BLaER1 (cell line): ENCODE data around the gene CCBE1.

Source experiments
- H3K27ac ChIP-seq: shearing (Covaris generic); formaldehyde crosslinking; 2 replicates; pipeline ENCODE4 v1.8.1; 2022
- H3K27me3 ChIP-seq: shearing (Covaris generic); formaldehyde crosslinking; 2 replicates; pipeline ENCODE4 v1.8.1; 2022
- H3K36me3 ChIP-seq: shearing (Covaris generic); formaldehyde crosslinking; 2 replicates; pipeline ENCODE4 v1.8.1; 2022
- H3K4me1 ChIP-seq: shearing (Covaris generic); formaldehyde crosslinking; 2 replicates; pipeline ENCODE4 v1.8.1; 2022
- H3K4me2 ChIP-seq: shearing (Covaris generic); formaldehyde crosslinking; 2 replicates; pipeline ENCODE4 v1.8.1; 2022
- H3K4me3 ChIP-seq: shearing (Covaris generic); formaldehyde crosslinking; 2 replicates; pipeline ENCODE4 v1.8.1; 2022
- H3K9ac ChIP-seq: shearing (Covaris generic); formaldehyde crosslinking; 2 replicates; pipeline ENCODE4 v1.8.1; 2022
- H3K9me3 ChIP-seq: shearing (Covaris generic); formaldehyde crosslinking; 2 replicates; pipeline ENCODE4 v1.8.1; 2022
- H4K20me1 ChIP-seq: shearing (Covaris generic); formaldehyde crosslinking; 2 replicates; pipeline ENCODE4 v1.8.1; 2022
- Cebpa-rat ChIP-seq: shearing (Covaris generic); IDR thresholded peaks from 2 replicates; pipeline ENCODE4 v1.8.1; 2022

The CCBE1 gene

DNA sequence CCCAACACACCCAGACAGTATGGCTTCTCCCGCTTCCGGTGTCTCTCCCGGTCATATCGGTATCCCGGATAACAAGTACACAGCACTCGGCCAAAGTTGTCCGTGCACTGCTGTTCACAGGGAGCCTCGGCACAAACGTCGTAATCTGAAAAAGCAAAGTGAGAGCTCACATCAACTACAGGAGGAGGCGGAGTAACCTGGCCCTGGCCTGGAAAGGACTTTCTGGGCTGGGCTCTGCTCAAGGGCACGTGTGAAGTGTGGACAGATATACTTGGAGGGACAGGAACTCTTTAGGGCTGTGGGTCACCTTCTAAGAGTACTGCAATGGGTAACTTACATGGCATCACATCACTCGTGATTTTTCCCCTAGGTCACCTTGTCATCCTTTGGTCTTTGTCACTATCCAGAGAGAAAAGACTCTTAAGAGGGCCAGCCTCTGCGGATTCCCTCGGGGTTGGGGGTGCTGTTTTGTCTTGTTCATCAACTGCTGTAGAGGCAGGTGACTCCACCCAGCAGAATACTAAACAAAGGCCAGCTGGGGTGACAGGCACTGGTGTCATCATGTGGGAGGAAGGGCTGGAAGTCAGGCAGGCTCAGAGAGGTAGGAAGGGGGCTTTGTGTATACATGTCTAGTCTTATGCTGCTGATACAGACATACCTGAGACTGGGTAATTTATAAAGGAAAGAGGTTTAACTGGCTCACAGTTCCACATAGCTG lies 227.6 kb downstream of the CCBE1 start:
- Histone ChIP-seq H4K20me1 (no peaks in the 10 kb centered on the region), H3K4me3 (no peak overlapping the region), H3K4me2 (no peak overlapping the region), H3K27me3 (no peaks in the 10 kb centered on the region), H3K27ac (no peak overlapping the region), H3K4me1 (no peaks in the 10 kb centered on the region), H3K36me3 (no peaks in the 10 kb centered on the region), H3K9ac (no peak overlapping the region), H3K9me3 (peaks cover 6% of the 10 kb centered on the region)
- TF ChIP-seq Cebpa-rat, result no peak

DNA sequence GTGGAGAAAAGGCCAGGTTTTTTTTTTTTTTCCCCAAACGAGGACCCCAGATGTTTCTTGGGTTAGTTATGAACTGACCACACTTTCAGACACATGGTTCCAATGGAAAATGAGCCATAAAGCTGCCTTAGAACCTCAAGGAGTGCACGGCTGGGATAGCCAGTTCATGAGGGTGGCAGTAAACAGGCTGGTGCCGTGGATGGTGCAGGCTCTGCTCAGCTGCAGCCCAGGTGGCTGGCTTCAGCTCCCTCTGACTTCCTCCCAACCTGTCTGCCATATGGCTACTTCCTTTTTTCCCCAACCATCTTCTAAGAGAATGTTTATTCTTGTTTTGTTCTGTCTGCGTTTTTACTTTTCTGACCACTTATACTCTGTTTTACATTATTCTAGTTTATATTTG lies 228.4 kb downstream of the CCBE1 start:
- no peak overlapping the region for H3K9ac ChIP-seq
- no peak overlapping the region for H3K4me3 ChIP-seq
- TF ChIP-seq Cebpa-rat, result no peak
- peaks cover 6% of the 10 kb centered on the region for H3K9me3 ChIP-seq
- H3K27ac ChIP-seq, result no peak overlapping the region
- no peaks in the 10 kb centered on the region for H3K36me3 ChIP-seq
- no peaks in the 10 kb centered on the region for H4K20me1 ChIP-seq
- H3K4me1 ChIP-seq, result no peaks in the 10 kb centered on the region
- no peak overlapping the region for H3K4me2 ChIP-seq
- H3K27me3 ChIP-seq, result no peaks in the 10 kb centered on the region

DNA sequence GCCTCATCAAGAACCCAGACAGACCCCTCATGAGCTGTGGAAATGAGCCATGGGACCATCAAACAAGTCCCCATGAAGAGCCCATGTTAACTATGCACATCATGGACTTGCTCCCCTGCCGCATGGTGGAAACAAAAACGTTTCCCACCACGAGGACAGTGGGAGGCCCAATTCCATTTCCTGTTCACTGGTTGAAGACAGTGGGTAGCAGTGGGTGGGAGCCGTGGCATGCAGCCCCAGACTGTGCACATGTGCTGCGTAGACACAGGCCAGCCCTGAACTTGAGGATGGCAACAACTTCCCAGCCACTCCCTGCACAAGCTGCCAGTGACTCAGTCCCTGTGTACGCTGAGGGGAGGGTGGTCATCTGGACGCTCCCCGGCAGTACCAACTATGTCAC lies 229.7 kb downstream of the CCBE1 start:
- Histone ChIP-seq H3K4me2 (no peak overlapping the region), H3K27me3 (no peaks in the 10 kb centered on the region), H3K9me3 (peaks cover 1% of the 10 kb centered on the region; the same call in 1 of the 2 replicates), H3K36me3 (no peaks in the 10 kb centered on the region), H3K27ac (no peak overlapping the region), H3K4me3 (no peak overlapping the region), H3K4me1 (no peaks in the 10 kb centered on the region), H4K20me1 (no peaks in the 10 kb centered on the region), H3K9ac (no peak overlapping the region)
- no peak for TF ChIP-seq Cebpa-rat

DNA sequence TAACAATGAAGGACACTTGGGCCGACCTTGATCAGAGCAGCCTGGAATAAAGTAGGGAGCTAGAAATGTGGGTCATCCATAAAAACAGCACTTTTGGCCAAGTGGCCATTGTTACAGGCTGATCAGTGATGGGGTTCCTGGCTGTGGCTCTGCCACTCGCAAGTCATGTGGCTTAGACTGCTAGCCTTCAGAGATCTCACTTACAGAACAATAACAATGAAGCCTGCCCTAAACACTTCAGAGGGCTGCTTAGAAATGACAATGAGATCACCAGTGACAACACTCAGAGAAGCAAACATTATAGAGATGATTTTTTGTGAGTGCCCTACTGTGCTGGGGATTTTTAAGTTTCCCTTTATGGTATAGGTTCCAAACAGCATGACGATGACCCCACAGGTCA lies 230.2 kb downstream of the CCBE1 start:
- Histone ChIP-seq H3K9me3 (no peaks in the 10 kb centered on the region), H3K27me3 (no peaks in the 10 kb centered on the region), H3K27ac (no peak overlapping the region), H3K4me2 (no peak overlapping the region), H3K4me1 (no peaks in the 10 kb centered on the region), H3K9ac (no peak overlapping the region), H4K20me1 (no peaks in the 10 kb centered on the region), H3K36me3 (no peaks in the 10 kb centered on the region), H3K4me3 (no peak overlapping the region)
- TF ChIP-seq Cebpa-rat, result no peak

DNA sequence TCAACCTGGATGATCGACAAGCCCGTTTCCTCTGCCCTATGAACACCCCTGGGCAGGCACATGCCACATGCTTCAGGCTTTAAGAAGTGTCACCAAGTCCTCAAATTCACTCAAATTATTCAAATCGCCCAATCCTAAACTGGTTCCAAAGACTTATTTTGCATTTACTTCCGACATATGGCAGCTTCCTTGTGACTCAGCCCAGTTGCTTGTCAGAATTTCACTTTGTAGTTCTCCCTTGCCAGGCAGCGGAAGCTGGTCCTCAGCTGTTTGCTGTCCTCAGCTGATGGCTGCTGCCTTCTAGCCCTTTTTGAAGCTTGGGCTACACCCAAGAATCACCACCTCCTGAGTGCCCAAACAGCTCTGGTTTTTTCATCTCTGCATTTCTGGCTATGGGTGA lies 232.7 kb downstream of the CCBE1 start:
- TF ChIP-seq Cebpa-rat, result no peak
- H3K36me3 ChIP-seq, result no peaks in the 10 kb centered on the region
- H3K4me3 ChIP-seq, result no peak overlapping the region
- H3K4me1 ChIP-seq, result no peaks in the 10 kb centered on the region
- no peak overlapping the region for H3K9ac ChIP-seq
- no peak overlapping the region for H3K27ac ChIP-seq
- no peaks in the 10 kb centered on the region for H3K9me3 ChIP-seq
- H4K20me1 ChIP-seq, result no peaks in the 10 kb centered on the region
- H3K27me3 ChIP-seq, result no peaks in the 10 kb centered on the region
- no peak overlapping the region for H3K4me2 ChIP-seq

DNA sequence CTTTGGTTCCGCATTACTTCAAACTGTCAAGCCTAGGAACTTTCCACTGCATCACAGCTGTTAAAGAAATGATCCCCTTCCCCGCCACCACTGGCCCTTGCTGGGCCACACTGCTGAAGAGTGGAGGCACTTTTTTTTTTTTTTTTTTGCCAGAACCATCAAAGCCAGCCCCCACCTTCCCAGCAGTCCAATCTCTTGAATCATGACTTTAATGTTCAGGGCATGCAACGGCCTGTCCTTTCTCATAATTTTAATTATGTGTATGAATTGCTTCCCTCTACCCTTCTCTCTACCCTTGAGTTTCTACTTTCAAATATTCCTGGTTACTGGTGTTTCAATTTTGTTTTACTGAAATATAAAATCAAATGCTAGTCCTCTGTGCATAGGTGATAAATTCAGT lies 236.1 kb downstream of the CCBE1 start:
- TF ChIP-seq Cebpa-rat, result no peak
- Histone ChIP-seq H3K4me1 (no peaks in the 10 kb centered on the region), H3K9ac (no peak overlapping the region), H3K27ac (no peak overlapping the region), H4K20me1 (no peaks in the 10 kb centered on the region), H3K4me2 (no peak overlapping the region), H3K36me3 (no peaks in the 10 kb centered on the region), H3K9me3 (no peaks in the 10 kb centered on the region), H3K4me3 (no peak overlapping the region), H3K27me3 (no peaks in the 10 kb centered on the region)

DNA sequence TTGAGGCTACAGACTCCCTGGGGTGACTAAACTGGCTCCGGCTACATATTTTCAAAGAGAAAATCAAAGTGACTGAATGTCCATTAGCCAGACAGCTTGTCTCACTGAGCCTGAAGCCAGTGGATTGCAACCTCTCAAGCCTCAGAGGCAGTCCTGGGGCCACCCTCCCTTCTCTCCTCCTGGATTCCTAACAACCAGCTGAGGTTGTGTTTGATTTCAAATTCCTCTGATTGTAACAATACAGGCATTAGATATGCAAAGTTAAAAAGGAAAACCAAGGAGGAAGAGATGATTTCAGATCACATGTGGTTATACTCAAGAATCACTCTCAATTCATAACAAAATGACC lies 237.2 kb downstream of the CCBE1 start:
- no peak overlapping the region for H3K27ac ChIP-seq
- TF ChIP-seq Cebpa-rat, result no peak
- H3K36me3 ChIP-seq, result no peaks in the 10 kb centered on the region
- H4K20me1 ChIP-seq, result no peaks in the 10 kb centered on the region
- H3K4me2 ChIP-seq, result no peak overlapping the region
- no peak overlapping the region for H3K9ac ChIP-seq
- H3K4me1 ChIP-seq, result no peaks in the 10 kb centered on the region
- H3K9me3 ChIP-seq, result no peaks in the 10 kb centered on the region
- no peaks in the 10 kb centered on the region for H3K27me3 ChIP-seq
- H3K4me3 ChIP-seq, result no peak overlapping the region

DNA sequence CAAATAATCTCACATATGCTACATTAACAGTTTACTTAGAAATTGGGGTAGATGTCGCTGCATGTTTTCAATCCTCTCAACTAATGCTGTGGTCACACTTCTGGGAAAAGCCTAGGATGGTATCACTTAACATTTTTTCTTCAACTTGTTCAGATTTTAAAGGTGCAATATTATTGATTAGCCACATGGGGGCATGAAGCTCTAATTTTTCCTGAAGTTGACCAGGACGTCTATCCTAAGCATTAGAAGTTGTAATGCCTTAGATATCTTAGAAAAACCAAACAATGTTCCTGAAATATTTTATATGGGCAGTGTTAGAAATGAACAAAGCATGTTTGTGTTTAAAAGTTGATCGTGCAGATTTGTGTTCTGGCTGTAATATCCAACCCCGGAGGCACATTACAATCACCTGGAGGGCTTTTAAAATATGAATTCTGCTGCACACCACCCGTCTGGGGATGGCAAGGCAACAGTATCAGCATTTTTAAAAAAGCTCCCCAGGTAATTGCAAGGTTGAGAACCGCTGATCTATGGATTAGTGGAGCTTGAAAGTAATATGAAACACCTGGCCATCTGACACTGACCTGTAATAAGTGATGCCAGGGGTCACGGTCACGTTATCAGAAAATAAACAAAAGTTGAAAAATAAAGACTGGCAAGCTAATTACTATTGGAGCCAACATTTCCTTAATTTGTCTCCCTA lies 237.7 kb downstream of the CCBE1 start:
- Histone ChIP-seq H4K20me1 (no peaks in the 10 kb centered on the region), H3K27ac (no peak overlapping the region), H3K4me2 (no peak overlapping the region), H3K9me3 (no peaks in the 10 kb centered on the region), H3K36me3 (no peaks in the 10 kb centered on the region), H3K9ac (no peak overlapping the region), H3K4me3 (no peak overlapping the region), H3K27me3 (no peaks in the 10 kb centered on the region), H3K4me1 (no peaks in the 10 kb centered on the region)
- no peak for TF ChIP-seq Cebpa-rat

DNA sequence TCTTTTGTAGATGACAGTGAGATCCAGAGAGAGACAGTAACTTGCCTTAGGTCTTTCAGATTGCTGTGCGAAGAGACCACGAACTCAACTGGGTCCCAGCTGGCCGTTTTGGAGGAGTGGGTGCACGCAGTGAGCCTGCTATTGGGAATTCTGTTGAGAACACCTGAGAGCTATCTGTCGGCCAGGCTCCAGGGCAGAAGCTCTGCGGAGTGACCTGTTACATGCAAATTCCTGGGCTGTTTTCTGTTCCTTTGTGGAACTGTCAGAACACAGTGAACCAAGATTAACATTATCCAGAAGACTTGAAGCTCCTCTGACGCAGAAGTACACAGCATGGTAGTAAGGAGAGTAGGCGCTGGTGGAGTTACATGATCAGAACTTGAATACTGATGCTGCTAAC lies 238.6 kb downstream of the CCBE1 start:
- H3K27me3 ChIP-seq, result no peaks in the 10 kb centered on the region
- TF ChIP-seq Cebpa-rat, result no peak
- H3K36me3 ChIP-seq, result no peaks in the 10 kb centered on the region

DNA sequence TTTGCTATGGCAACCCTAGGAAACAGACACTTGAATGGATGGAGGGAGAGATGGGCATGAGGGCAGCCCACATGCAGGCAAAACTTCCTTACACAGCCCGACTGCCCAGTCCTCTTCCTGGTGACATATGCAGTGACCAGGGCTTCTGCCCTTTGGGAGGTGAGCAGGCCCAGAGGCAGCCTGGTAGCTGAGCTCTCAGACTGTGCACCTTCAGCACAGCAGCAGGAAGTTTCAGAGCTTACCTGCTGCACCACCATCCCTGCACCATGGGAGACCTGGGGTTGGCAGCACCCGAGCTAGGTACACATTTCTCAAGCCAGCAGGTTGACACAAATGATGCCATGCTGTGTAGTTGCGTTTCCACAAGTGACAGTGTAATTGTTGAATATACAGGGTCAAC lies 240.6 kb downstream of the CCBE1 start:
- Histone ChIP-seq H4K20me1 (no peaks in the 10 kb centered on the region), H3K9me3 (no peaks in the 10 kb centered on the region), H3K4me2 (no peak overlapping the region), H3K4me3 (no peak overlapping the region), H3K36me3 (no peaks in the 10 kb centered on the region), H3K27me3 (no peaks in the 10 kb centered on the region), H3K4me1 (no peaks in the 10 kb centered on the region), H3K9ac (no peak overlapping the region), H3K27ac (no peak overlapping the region)
- TF ChIP-seq Cebpa-rat, result no peak

More for the DNA sequence above, 238.6 kb downstream of the CCBE1 start:
- Histone ChIP-seq H3K4me1 (no peaks in the 10 kb centered on the region), H3K9me3 (no peaks in the 10 kb centered on the region), H3K4me2 (no peak overlapping the region), H3K27ac (no peak overlapping the region), H4K20me1 (no peaks in the 10 kb centered on the region), H3K4me3 (no peak overlapping the region), H3K9ac (no peak overlapping the region)
